A549 (cell line): ENCODE measurements around the gene COPS6. TPM values are rescaled to one million over a fixed set of nuclear protein-coding genes. Genes with fewer than 3 reads are reported as not detected.

Source experiments
- ATAC-seq, 2 experiments: fragments of 200-7000 bp in 1 of 2; fragments of >200 bp in 1 of 2; cut with Nextera tagmentation in 1 of 2; cut with Tn5 transposase in 1 of 2; 3 replicates each; pipeline versions ENCODE4 v1.8.0 to v1.9.1; 2018 to 2020; ENCODE audit warnings: mild to moderate bottlenecking in 1 of 2, moderate library complexity in 1 of 2
- CTCF ChIA-PET: fragments of 300-600 bp; sonication (Branson Sonifier 250); formaldehyde crosslinking; extraction: SDS; loops from one replicate; lab custom pipeline; 2021; ENCODE audit warnings: antibody characterized with exemption, inconsistent platforms; lab: Yijun Ruan, JAX
- POLR2A ChIA-PET: fragments of 350-600 bp; formaldehyde crosslinking; extraction: SDS; loops from one replicate; lab custom pipeline; 2021; ENCODE audit warnings: antibody characterized with exemption, inconsistent platforms; lab: Yijun Ruan, JAX
- DNase-seq, 2 experiments: peaks; one replicate each; pipeline versions ENCODE4 v3.0.0 to v3.0.0-alpha.2; 2011 to 2016; ENCODE audit warnings: low read depth in 1 of 2, low spot score in 1 of 2
- FAIRE-seq: peaks from 2 replicates; lab custom pipeline; 2011; peaks lifted over from hg19 to GRCh38; lab: Jason Lieb, UNC
- H3K27ac ChIP-seq, 2 experiments: fragments of >200 bp; sonication (Bioruptor Twin); formaldehyde crosslinking; 3 replicates each; pipeline ENCODE4 v1.5.1; 2016 to 2017
- H3K4me1 ChIP-seq: fragments of >200 bp; sonication (Bioruptor Twin); formaldehyde crosslinking; 3 replicates; pipeline ENCODE4 v1.6.1; 2016
- H3K4me2 ChIP-seq: fragments of >200 bp; sonication (Bioruptor Twin); formaldehyde crosslinking; 3 replicates; pipeline ENCODE4 v1.6.1; 2016
- H3K4me3 ChIP-seq: fragments of >200 bp; sonication (Bioruptor Twin); formaldehyde crosslinking; 3 replicates; pipeline ENCODE4 v1.5.1; 2016
- H3K9me3 ChIP-seq: fragments of >200 bp; sonication (Bioruptor Twin); formaldehyde crosslinking; 3 replicates; pipeline ENCODE4 v1.6.1; 2016
- CBX2 ChIP-seq: fragments of 200-600 bp; sonication (generic); IDR thresholded peaks from 2 replicates; pipeline ENCODE4 v1.6.1; 2016; ENCODE audit warnings: low read depth, mild to moderate bottlenecking, borderline replicate concordance
- CHD4 ChIP-seq: fragments of 200-600 bp; sonication (generic); IDR thresholded peaks from 2 replicates; pipeline ENCODE4 v1.6.1; 2016; ENCODE audit warnings: antibody characterized with exemption, mild to moderate bottlenecking, borderline replicate concordance
- EHF ChIP-seq: fragments of 250-450 bp; sonication (Bioruptor Pico); IDR thresholded peaks from 2 replicates; pipeline ENCODE4 v1.5.0; 2020; ENCODE audit warnings: mild to moderate bottlenecking
- EHMT2 ChIP-seq: fragments of 200-600 bp; sonication (generic); IDR thresholded peaks from 2 replicates; pipeline ENCODE4 v1.6.1; 2016; ENCODE audit warnings: antibody characterized with exemption, low read depth, mild to moderate bottlenecking, moderate library complexity
- ESRRA ChIP-seq: fragments of 150-350 bp; IDR thresholded peaks from 2 replicates; pipeline ENCODE4 v1.6.1; 2014; ENCODE audit warnings: mild to moderate bottlenecking, low read length, borderline replicate concordance
- FOSL2 ChIP-seq, 2 experiments: fragments of 450-650 bp in 1 of 2; fragments of >200 bp in 1 of 2; sonication (Bioruptor Twin) in 1 of 2; formaldehyde crosslinking; IDR thresholded peaks; 2 replicates each; pipeline versions ENCODE4 v1.5.0 to v1.6.1; 2016 to 2020; ENCODE audit warnings: mild to moderate bottlenecking in 1 of 2, moderate library complexity in 1 of 2
- GATA3 ChIP-seq: IDR thresholded peaks from 2 replicates; pipeline ENCODE4 v1.6.1; 2012; ENCODE audit warnings: borderline replicate concordance
- HDAC2 ChIP-seq: fragments of 200-600 bp; sonication (generic); IDR thresholded peaks from 2 replicates; pipeline ENCODE4 v1.6.1; 2016
- HOXA7 ChIP-seq: fragments of 250-450 bp; sonication (Bioruptor Pico); IDR thresholded peaks from 2 replicates; pipeline ENCODE4 v1.5.0; 2020; ENCODE audit warnings: mild to moderate bottlenecking, moderate library complexity
- JUN ChIP-seq, 2 experiments: fragments of >200 bp; sonication (Bioruptor Twin); formaldehyde crosslinking; IDR thresholded peaks; 2 replicates in 1 of 2; 3 replicates in 1 of 2; pipeline ENCODE4 v1.6.1; 2016 to 2017
- JUNB ChIP-seq: fragments of >200 bp; sonication (Bioruptor Twin); formaldehyde crosslinking; IDR thresholded peaks from 2 replicates; pipeline ENCODE4 v1.6.1; 2016
- KDM1A ChIP-seq: fragments of 200-600 bp; sonication (generic); IDR thresholded peaks from 2 replicates; pipeline ENCODE4 v1.6.1; 2016; ENCODE audit warnings: low read depth, mild to moderate bottlenecking
- KDM5A ChIP-seq: fragments of 200-600 bp; sonication (generic); IDR thresholded peaks from 2 replicates; pipeline ENCODE4 v1.6.1; 2016; ENCODE audit warnings: antibody characterized with exemption, mild to moderate bottlenecking
- MAFK ChIP-seq: fragments of 450-650 bp; IDR thresholded peaks from 2 replicates; pipeline ENCODE4 v1.6.1; 2014; ENCODE audit not compliant: partially characterized antibody
- MYC ChIP-seq: IDR thresholded peaks from 2 replicates; pipeline ENCODE4 v1.6.1; 2012; ENCODE audit warnings: mild to moderate bottlenecking, inconsistent platforms, low read length, improper control_type of control experiment, borderline replicate concordance
- NFE2L2 ChIP-seq: fragments of 150-350 bp; conservative IDR thresholded peaks from 2 replicates; pipeline ENCODE4 v1.6.1; 2014; ENCODE audit warnings: low read length
- PBX3 ChIP-seq: IDR thresholded peaks from 2 replicates; pipeline ENCODE4 v1.6.1; 2012
- RARB ChIP-seq: fragments of 250-450 bp; sonication (Bioruptor Pico); IDR thresholded peaks from 2 replicates; pipeline ENCODE4 v1.8.0; 2021; ENCODE audit warnings: mild to moderate bottlenecking, moderate library complexity
- RCOR1 ChIP-seq: fragments of 150-350 bp; IDR thresholded peaks from 2 replicates; pipeline ENCODE4 v1.6.1; 2014; ENCODE audit warnings: antibody characterized with exemption, low read length, low read depth
- RFX5 ChIP-seq: fragments of 450-650 bp; IDR thresholded peaks from 2 replicates; pipeline ENCODE4 v1.7.1; 2014; ENCODE audit warnings: antibody characterized with exemption, mild to moderate bottlenecking, moderate library complexity
- RNF2 ChIP-seq: fragments of 200-600 bp; sonication (generic); IDR thresholded peaks from 2 replicates; pipeline ENCODE4 v1.6.1; 2016; ENCODE audit warnings: low read depth, mild to moderate bottlenecking, antibody characterized with exemption, moderate library complexity, borderline replicate concordance
- SMC3 ChIP-seq: fragments of >200 bp; sonication (Bioruptor Twin); formaldehyde crosslinking; IDR thresholded peaks from 3 replicates; pipeline ENCODE4 v1.6.1; 2018; ENCODE audit warnings: inconsistent platforms
- SREBF2 ChIP-seq: fragments of 450-650 bp; IDR thresholded peaks from 2 replicates; pipeline ENCODE4 v1.6.1; 2014; ENCODE audit warnings: mild to moderate bottlenecking, moderate library complexity
- TFCP2L1 ChIP-seq: fragments of 250-450 bp; sonication (Bioruptor Pico); IDR thresholded peaks from 2 replicates; pipeline ENCODE4 v1.5.0; 2021; ENCODE audit warnings: mild to moderate bottlenecking
- ZFP36 ChIP-seq: fragments of 450-650 bp; IDR thresholded peaks from 2 replicates; pipeline ENCODE4 v1.6.1; 2014; ENCODE audit warnings: borderline replicate concordance; ENCODE audit not compliant: partially characterized antibody
- ZSCAN20 ChIP-seq: fragments of 250-450 bp; sonication (Bioruptor Pico); IDR thresholded peaks from 2 replicates; pipeline ENCODE4 v1.8.0; 2022; ENCODE audit warnings: mild to moderate bottlenecking, moderate library complexity
- WGBS: methylation state at CpG from one replicate; pipeline ENCODE4 v1.1.6; 2017; ENCODE audit errors: missing lambda C conversion rate; 5-methylcytosine and 5-hydroxymethylcytosine counted together
- polyA plus RNA-seq, 4 experiments: library from polyadenylated mRNA; depleted of rRNA in 3 of 4; stranded (reverse); fragments of >200 nt; fragmentation: RNase III in 1 of 4; extraction: RNeasy Plus Mini Kit Qiagen cat#74134 plus additional on column Dnase treatment in 1 of 4; gene quantifications; 2 replicates in 3 of 4; 3 replicates in 1 of 4; pipeline ENCODE4 v1.2.3, GENCODE V29; 2011 to 2017
- TF ChIP-seq, protein P1 (sequence below): fragments of >200 bp; sonication (Bioruptor Twin); formaldehyde crosslinking; IDR thresholded peaks from 3 replicates; pipeline ENCODE4 v1.5.1; 2016
- TF ChIP-seq, protein P2 (sequence below): IDR thresholded peaks from 2 replicates; pipeline ENCODE4 v1.6.1; 2012; ENCODE audit warnings: low read depth, borderline replicate concordance
- TF ChIP-seq, protein P3 (sequence below): fragments of >200 bp; sonication (Bioruptor Twin); formaldehyde crosslinking; IDR thresholded peaks from 3 replicates; pipeline ENCODE4 v1.6.1; 2016

Gene COPS6
- polyA plus RNA-seq, 2 of the 4 experiments (the other 2 are of a cell fraction) = 192 to 219 TPM

- TF ChIP-seq, protein P1, sequence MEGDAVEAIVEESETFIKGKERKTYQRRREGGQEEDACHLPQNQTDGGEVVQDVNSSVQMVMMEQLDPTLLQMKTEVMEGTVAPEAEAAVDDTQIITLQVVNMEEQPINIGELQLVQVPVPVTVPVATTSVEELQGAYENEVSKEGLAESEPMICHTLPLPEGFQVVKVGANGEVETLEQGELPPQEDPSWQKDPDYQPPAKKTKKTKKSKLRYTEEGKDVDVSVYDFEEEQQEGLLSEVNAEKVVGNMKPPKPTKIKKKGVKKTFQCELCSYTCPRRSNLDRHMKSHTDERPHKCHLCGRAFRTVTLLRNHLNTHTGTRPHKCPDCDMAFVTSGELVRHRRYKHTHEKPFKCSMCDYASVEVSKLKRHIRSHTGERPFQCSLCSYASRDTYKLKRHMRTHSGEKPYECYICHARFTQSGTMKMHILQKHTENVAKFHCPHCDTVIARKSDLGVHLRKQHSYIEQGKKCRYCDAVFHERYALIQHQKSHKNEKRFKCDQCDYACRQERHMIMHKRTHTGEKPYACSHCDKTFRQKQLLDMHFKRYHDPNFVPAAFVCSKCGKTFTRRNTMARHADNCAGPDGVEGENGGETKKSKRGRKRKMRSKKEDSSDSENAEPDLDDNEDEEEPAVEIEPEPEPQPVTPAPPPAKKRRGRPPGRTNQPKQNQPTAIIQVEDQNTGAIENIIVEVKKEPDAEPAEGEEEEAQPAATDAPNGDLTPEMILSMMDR = no peak
- TF ChIP-seq CBX2 (no peak), FOSL2 (IDR thresholded peaks at IDR 0.05) (no peak), FOSL2 (CRISPR knock-in tag; IDR thresholded peaks at IDR 0.05) (no peak), NFE2L2 (no peak), KDM5A (no peak)
Observed at GRCh38 chr7:100107890-100108289, 19.1 kb downstream of the COPS6 start (continued).

DNA sequence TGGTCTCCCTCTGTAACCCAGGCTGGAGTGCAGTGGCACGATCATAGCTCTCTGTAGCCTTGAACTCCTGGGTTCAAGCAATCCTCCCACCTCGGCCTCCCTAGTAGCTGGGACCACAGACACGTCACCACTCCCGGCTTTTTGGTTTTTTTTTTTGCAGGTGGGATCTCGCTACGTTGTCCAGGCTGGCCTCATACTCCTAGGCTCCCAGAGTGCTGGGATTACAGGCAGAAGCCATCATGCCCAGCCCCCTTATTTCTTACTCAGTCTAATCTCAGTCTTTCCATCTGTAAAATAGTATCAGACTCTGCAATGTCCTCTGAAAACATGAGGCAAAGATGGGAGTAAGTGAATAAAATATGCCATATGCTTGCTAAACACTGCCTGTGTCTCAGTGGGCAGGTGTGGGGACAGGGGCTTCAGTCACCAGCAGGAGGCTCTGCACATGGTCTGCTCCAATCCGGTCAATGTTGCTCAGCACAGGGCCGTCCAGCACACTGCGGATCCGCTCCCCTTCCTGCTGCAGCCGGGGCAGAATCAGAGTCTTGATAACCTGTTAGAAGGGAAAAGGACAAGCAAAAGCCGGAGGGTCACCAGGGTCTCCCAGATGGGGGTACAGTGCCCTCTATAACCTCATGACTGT, 20.9 kb downstream of the COPS6 start:
- Histone ChIP-seq H3K4me2 (no peak overlapping the region), H3K9me3 (no peaks in the 10 kb centered on the region)
- CTCF ChIA-PET = interaction anchor here (0.6 kb wide), 1 partner anchor 174 kb away, joined by 4 read pairs; no protein-coding TSS in a partner anchor
- peak; percentile 42 to 67; a peak in 3 of 6 replicates for ATAC-seq
- FAIRE-seq = no peak
- TF ChIP-seq HOXA7 (CRISPR knock-in tag) (no peak), MYC (no peak), ZFP36 (no peak), NFE2L2 (no peak), RFX5 (no peak), RARB (CRISPR knock-in tag) (no peak), ESRRA (no peak), ZSCAN20 (CRISPR knock-in tag) (no peak), TFCP2L1 (CRISPR knock-in tag) (no peak), MAFK (no peak), KDM1A (no peak), SMC3 (no peak), PBX3 (no peak)
- TF ChIP-seq, protein P2, sequence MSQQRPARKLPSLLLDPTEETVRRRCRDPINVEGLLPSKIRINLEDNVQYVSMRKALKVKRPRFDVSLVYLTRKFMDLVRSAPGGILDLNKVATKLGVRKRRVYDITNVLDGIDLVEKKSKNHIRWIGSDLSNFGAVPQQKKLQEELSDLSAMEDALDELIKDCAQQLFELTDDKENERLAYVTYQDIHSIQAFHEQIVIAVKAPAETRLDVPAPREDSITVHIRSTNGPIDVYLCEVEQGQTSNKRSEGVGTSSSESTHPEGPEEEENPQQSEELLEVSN = no peak
- TF ChIP-seq, protein P3, sequence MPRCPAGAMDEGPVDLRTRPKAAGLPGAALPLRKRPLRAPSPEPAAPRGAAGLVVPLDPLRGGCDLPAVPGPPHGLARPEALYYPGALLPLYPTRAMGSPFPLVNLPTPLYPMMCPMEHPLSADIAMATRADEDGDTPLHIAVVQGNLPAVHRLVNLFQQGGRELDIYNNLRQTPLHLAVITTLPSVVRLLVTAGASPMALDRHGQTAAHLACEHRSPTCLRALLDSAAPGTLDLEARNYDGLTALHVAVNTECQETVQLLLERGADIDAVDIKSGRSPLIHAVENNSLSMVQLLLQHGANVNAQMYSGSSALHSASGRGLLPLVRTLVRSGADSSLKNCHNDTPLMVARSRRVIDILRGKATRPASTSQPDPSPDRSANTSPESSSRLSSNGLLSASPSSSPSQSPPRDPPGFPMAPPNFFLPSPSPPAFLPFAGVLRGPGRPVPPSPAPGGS = no peak
- TF ChIP-seq, all 56 proteins: peak for 0
- Histone ChIP-seq H3K27ac (no peak overlapping the region), H3K4me1 (no peaks in the 10 kb centered on the region), H3K4me3 (no peak overlapping the region)
- DNase-seq = no peak
- POLR2A ChIA-PET = no interaction called here
- 87% methylated on average over 12 of the region's 12 CpGs for WGBS

DNA sequence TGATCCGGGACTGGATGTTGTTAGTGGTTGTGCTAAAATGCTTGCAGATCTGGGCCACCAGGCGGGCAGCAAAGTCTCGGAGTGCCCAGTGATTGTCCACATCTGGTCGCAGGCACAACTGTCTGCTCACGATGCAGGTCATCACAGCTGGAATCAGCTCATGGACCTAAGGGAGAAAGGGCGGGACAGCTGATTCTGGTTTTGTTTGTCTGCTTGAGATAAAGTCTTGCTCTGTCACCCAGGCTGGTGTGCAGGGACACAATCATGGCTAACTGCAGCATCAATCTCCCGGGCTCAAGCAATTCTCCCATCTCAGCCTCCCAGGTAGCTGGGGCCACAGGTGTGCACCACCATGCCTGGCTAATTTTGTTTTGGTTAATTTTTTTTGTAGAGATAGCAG, 22.4 kb downstream of the COPS6 start:
- no peak for FAIRE-seq
- ChIA-PET POLR2A (interaction anchor here (3.0 kb wide), 1 partner anchor 10 kb away, joined by 19 read pairs; the partner anchor contains the start of genes AP4M1 and MCM7), CTCF (interaction anchor here (1.8 to 3.3 kb wide), 2 partner anchors 9 to 21 kb away, joined by 8 to 19 read pairs; partner anchors contain the start of genes AP4M1 and MCM7)
- 92% methylated on average over 7 of the region's 7 CpGs for WGBS
- no peak for DNase-seq
- no peak overlapping the region for H3K4me2 ChIP-seq
- no peak overlapping the region for H3K4me3 ChIP-seq
- no peak overlapping the region for H3K27ac ChIP-seq
- no peaks in the 10 kb centered on the region for H3K4me1 ChIP-seq
- H3K9me3 ChIP-seq = no peaks in the 10 kb centered on the region
- ATAC-seq = no peak
- TF ChIP-seq CHD4 (no peak), FOSL2 (IDR thresholded peaks at IDR 0.05) (no peak), FOSL2 (CRISPR knock-in tag; IDR thresholded peaks at IDR 0.05) (no peak), RNF2 (no peak), HDAC2 (no peak), MAFK (no peak), EHMT2 (no peak), JUNB (no peak), RARB (CRISPR knock-in tag) (no peak), GATA3 (no peak), JUN (IDR thresholded peaks at IDR 0.05) (no peak), PBX3 (no peak), RCOR1 (no peak), HOXA7 (CRISPR knock-in tag) (no peak), KDM5A (no peak), SREBF2 (no peak), EHF (no peak)
- TF ChIP-seq, protein P2 = no peak
